NB4 (cell line): ENCODE results near the gene NUMA1.

Experiments used
- DNase-seq: peaks from one replicate; pipeline ENCODE4 v3.0.0; 2010; ENCODE audit warnings: low read depth
- H3K4me3 ChIP-seq: one replicate; pipeline ENCODE4 v1.5.1; 2011; ENCODE audit warnings: mild to moderate bottlenecking, low read depth, low read length, moderate library complexity
- CTCF ChIP-seq: IDR thresholded peaks from one replicate; pipeline ENCODE4 v1.5.1; 2012; ENCODE audit warnings: low read depth, low read length
- MYC ChIP-seq: IDR thresholded peaks from 2 replicates; pipeline ENCODE4 v1.6.1; 2011; ENCODE audit warnings: low read depth, low read length
- POLR2A ChIP-seq: IDR thresholded peaks from 2 replicates; pipeline ENCODE4 v1.6.1; 2011; ENCODE audit warnings: mild to moderate bottlenecking; ENCODE audit not compliant: insufficient read length; ENCODE audit errors: extremely low read depth
- TF ChIP-seq, protein P1 (sequence below): IDR thresholded peaks from 2 replicates; pipeline ENCODE4 v1.6.1; 2011; ENCODE audit warnings: low read depth, low read length

Gene NUMA1

GRCh38 chr11:72012091-72012630 is 68.2 kb downstream of the NUMA1 start:
- no peak for TF ChIP-seq POLR2A

GRCh38 chr11:72010529-72011233 is 69.7 kb downstream of the NUMA1 start:
- H3K4me3 ChIP-seq: no peak overlapping the region
- TF ChIP-seq MYC (no peak), POLR2A (no peak), CTCF (no peak)
- TF ChIP-seq, protein P1, sequence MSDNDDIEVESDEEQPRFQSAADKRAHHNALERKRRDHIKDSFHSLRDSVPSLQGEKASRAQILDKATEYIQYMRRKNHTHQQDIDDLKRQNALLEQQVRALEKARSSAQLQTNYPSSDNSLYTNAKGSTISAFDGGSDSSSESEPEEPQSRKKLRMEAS: no peak
- DNase-seq: no peak

More at GRCh38 chr11:72012091-72012630, 68.2 kb downstream of the NUMA1 start:
- H3K4me3 ChIP-seq: no peak overlapping the region
- DNase-seq: no peak

DNA sequence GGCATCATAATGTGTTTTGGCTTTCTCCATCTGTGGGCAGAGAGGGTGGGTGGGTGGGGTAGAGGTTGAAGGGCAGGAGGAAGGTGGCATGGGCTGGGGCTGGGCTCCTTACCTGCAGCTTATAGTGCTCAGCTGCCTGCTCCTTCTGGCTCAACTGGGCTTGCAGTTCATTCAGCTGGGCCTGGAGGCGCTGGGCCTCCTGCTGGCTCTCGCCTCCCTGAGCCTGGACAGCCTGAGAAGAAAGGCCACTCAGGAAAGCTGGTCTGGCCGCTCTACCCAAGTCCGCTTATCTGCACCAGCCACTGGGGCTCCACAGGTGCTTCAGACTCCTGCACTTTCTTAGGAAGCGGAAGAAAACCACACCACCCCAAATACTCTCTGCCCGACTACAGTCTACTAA is 71.2 kb downstream of the NUMA1 start:
- H3K4me3 ChIP-seq: no peak overlapping the region
- no peak for TF ChIP-seq POLR2A
- no peak for TF ChIP-seq MYC
- TF ChIP-seq, protein P1: no peak
- no peak for TF ChIP-seq CTCF
- DNase-seq: no peak

DNA sequence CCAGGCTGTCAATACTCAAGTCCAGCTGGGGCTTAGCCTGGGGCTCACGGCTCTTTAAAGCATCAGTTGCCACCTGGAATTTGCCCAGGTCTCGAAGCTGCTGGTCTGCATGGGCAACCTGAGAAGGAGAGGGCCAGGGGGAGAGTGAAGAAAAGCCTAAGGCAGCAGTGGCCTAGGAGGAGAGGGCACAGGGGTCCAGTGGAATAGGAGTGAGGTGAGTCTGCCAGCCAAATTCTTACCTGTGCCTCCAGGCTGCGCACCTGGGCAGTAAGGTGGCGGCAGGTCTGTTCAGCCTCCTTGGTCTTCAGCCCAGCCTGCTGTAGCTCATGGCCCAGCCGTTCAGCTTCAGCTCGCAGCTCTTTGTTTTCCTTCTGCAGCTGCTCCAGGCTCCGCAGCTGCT is 71.6 kb downstream of the NUMA1 start:
- no peak for DNase-seq
- no peak overlapping the region for H3K4me3 ChIP-seq
- TF ChIP-seq CTCF (no peak), MYC (no peak), POLR2A (no peak)
- TF ChIP-seq, protein P1: no peak

GRCh38 chr11:72007587-72007986 is 72.8 kb downstream of the NUMA1 start:
- TF ChIP-seq POLR2A: no peak
- no peak for TF ChIP-seq CTCF
- no peak for TF ChIP-seq MYC
- TF ChIP-seq, protein P1: no peak
- no peak for DNase-seq
- H3K4me3 ChIP-seq: no peak overlapping the region

GRCh38 chr11:72007089-72007476 is 73.3 kb downstream of the NUMA1 start:
- DNase-seq: no peak
- H3K4me3 ChIP-seq: no peak overlapping the region
- TF ChIP-seq MYC (no peak), CTCF (no peak), POLR2A (no peak)
- TF ChIP-seq, protein P1: no peak
